GM12878 (cell line): Measurements from ENCODE around the gene GLB1L3. TPM values are rescaled to one million over a fixed set of nuclear protein-coding genes. Genes with fewer than 3 reads are reported as not detected.

Experiments used
- ATAC-seq: fragments of 200-7000 bp; cut with Tn5 transposase; 3 replicates; pipeline ENCODE4 v1.9.1; 2020; ENCODE audit warnings: mild to moderate bottlenecking, moderate library complexity
- BruUV-seq: library from RNA; stranded (reverse); fragments of 400-500 nt; replicated peaks from 2 replicates; lab custom pipeline; 2021; lab: Mats Ljungman, UMichigan
- CTCF ChIA-PET: fragments of 300-600 bp; sonication (Branson Sonifier 250); formaldehyde crosslinking; extraction: SDS; loops from one replicate; lab custom pipeline; 2021; ENCODE audit warnings: inconsistent platforms; lab: Yijun Ruan, JAX
- POLR2A ChIA-PET: fragments of 350-600 bp; formaldehyde crosslinking; extraction: SDS; loops from one replicate; lab custom pipeline; 2021; ENCODE audit warnings: inconsistent platforms; lab: Charles Lee
- RAD21 ChIA-PET: fragments of 300-600 bp; sonication (Branson Sonifier 250); formaldehyde crosslinking; loops from one replicate; lab custom pipeline; 2023; ENCODE audit warnings: antibody characterized with exemption; ENCODE audit not compliant: unreplicated experiment; lab: Charles Lee
- SMC1A ChIA-PET: fragments of 300-600 bp; sonication (Branson Sonifier 250); formaldehyde crosslinking; loops from one replicate; lab custom pipeline; 2023; ENCODE audit not compliant: unreplicated experiment, uncharacterized antibody; lab: Charles Lee
- DNase-seq: peaks from one replicate; pipeline ENCODE4 v3.0.0-alpha.2; 2011; ENCODE audit warnings: low read depth, low spot score
- FAIRE-seq: peaks from 3 replicates; lab custom pipeline; 2011; peaks lifted over from hg19 to GRCh38; lab: Jason Lieb, UNC
- H2AFZ ChIP-seq: 2 replicates; pipeline ENCODE4 v1.6.0; 2011; ENCODE audit warnings: low read depth, low read length, control low read depth; ENCODE audit not compliant: control insufficient read depth
- H3K27ac ChIP-seq: 2 replicates; pipeline ENCODE4 v1.5.1; 2011; ENCODE audit warnings: control low read depth; ENCODE audit not compliant: control insufficient read depth, insufficient read depth
- H3K27me3 ChIP-seq, 2 experiments: replicated peaks in 1 of 2; 2 replicates each; pipeline versions ENCODE4 v1.6.0 to v1.6.1; 2011; ENCODE audit warnings: low read length in 1 of 2; ENCODE audit not compliant: control insufficient read depth in 2 of 2, insufficient read depth in 2 of 2
- H3K36me3 ChIP-seq, 2 experiments: 2 replicates each; pipeline ENCODE4 v1.5.1; 2011; ENCODE audit warnings: low read length in 1 of 2; ENCODE audit not compliant: control insufficient read depth in 2 of 2, insufficient read depth in 2 of 2
- H3K4me1 ChIP-seq: 2 replicates; pipeline ENCODE4 v1.6.1; 2011; ENCODE audit warnings: mild to moderate bottlenecking, low read length, moderate library complexity, mixed read lengths; ENCODE audit not compliant: control insufficient read depth, insufficient read depth
- H3K4me2 ChIP-seq: 2 replicates; pipeline ENCODE4 v1.6.0; 2011; ENCODE audit warnings: control low read depth; ENCODE audit not compliant: control insufficient read depth, insufficient read depth
- H3K4me3 ChIP-seq: fragments of 200-600 bp; sonication (generic); 2 replicates; pipeline ENCODE4 v1.5.1; 2016
- H3K79me2 ChIP-seq: 2 replicates; pipeline ENCODE4 v1.6.0; 2011; ENCODE audit warnings: low read length; ENCODE audit not compliant: control insufficient read depth, insufficient read depth
- H3K9ac ChIP-seq: 2 replicates; pipeline ENCODE4 v1.8.0; 2011; ENCODE audit warnings: low read length, control low read depth, mixed read lengths; ENCODE audit not compliant: control insufficient read depth, insufficient read depth
- H3K9me3 ChIP-seq: replicated peaks from 3 replicates; pipeline ENCODE4 v1.5.1; 2011; ENCODE audit warnings: mild to moderate bottlenecking, low read length; ENCODE audit not compliant: control insufficient read depth, insufficient read depth
- H4K20me1 ChIP-seq: 2 replicates; pipeline ENCODE4 v1.6.0; 2011; ENCODE audit not compliant: control insufficient read depth, insufficient read depth
- BACH1 ChIP-seq: fragments of 450-650 bp; IDR thresholded peaks from 2 replicates; pipeline ENCODE4 v1.6.1; 2017; ENCODE audit warnings: mild to moderate bottlenecking, borderline replicate concordance
- CHD1 ChIP-seq: IDR thresholded peaks from 2 replicates; pipeline ENCODE4 v1.6.1; 2012; ENCODE audit warnings: low read depth, low read length, improper control_type of control experiment
- HSF1 ChIP-seq: fragments of 150-350 bp; IDR thresholded peaks from 2 replicates; pipeline ENCODE4 v1.6.1; 2014; ENCODE audit warnings: mild to moderate bottlenecking, low read depth, low read length
- MXI1 ChIP-seq: fragments of 150-350 bp; IDR thresholded peaks from 2 replicates; pipeline ENCODE4 v1.6.1; 2011; ENCODE audit warnings: low read depth, mild to moderate bottlenecking, inconsistent platforms, low read length, improper control_type of control experiment
- NBN ChIP-seq: fragments of 450-650 bp; IDR thresholded peaks from 2 replicates; pipeline ENCODE4 v1.6.1; 2016
- NR2F1 ChIP-seq: fragments of 450-650 bp; conservative IDR thresholded peaks from 2 replicates; pipeline ENCODE4 v1.6.1; 2017; ENCODE audit warnings: mild to moderate bottlenecking
- RAD21 ChIP-seq: IDR thresholded peaks from 2 replicates; pipeline ENCODE4 v1.6.1; 2011; ENCODE audit warnings: mild to moderate bottlenecking, low read depth, low read length, moderate library complexity; ENCODE audit not compliant: insufficient read depth
- RAD51 ChIP-seq: fragments of 450-650 bp; IDR thresholded peaks from 2 replicates; pipeline ENCODE4 v1.6.1; 2016; ENCODE audit warnings: moderate library complexity, mild to moderate bottlenecking, inconsistent platforms
- RBBP5 ChIP-seq: fragments of 200-600 bp; sonication (generic); conservative IDR thresholded peaks from 2 replicates; pipeline ENCODE4 v1.6.1; 2016
- RELA ChIP-seq: fragments of 450-650 bp; IDR thresholded peaks from 2 replicates; pipeline ENCODE4 v1.8.0; 2014; ENCODE audit warnings: borderline replicate concordance; ENCODE audit not compliant: partially characterized antibody
- SIN3A ChIP-seq: IDR thresholded peaks from 2 replicates; pipeline ENCODE4 v1.6.1; 2012; ENCODE audit warnings: low read depth, low read length, improper control_type of control experiment
- SUPT20H ChIP-seq: IDR thresholded peaks from 2 replicates; pipeline ENCODE4 v1.6.1; 2011; ENCODE audit warnings: low read depth, mild to moderate bottlenecking, low read length, moderate library complexity, borderline replicate concordance; ENCODE audit not compliant: control insufficient read depth
- ZNF217 ChIP-seq: fragments of 450-650 bp; IDR thresholded peaks from 2 replicates; pipeline ENCODE4 v1.6.1; 2017; ENCODE audit warnings: antibody characterized with exemption, mild to moderate bottlenecking
- ZNF274 ChIP-seq: IDR thresholded peaks from one replicate; pipeline ENCODE4 v1.8.0; 2011; ENCODE audit not compliant: insufficient read length, insufficient read depth
- ZNF622 ChIP-seq: fragments of 450-650 bp; IDR thresholded peaks from 2 replicates; pipeline ENCODE4 v1.6.1; 2017; ENCODE audit warnings: mild to moderate bottlenecking, inconsistent platforms
- ZSCAN29 ChIP-seq: fragments of 450-650 bp; IDR thresholded peaks from 2 replicates; pipeline ENCODE4 v1.6.1; 2017; ENCODE audit warnings: mild to moderate bottlenecking, moderate library complexity
- WGBS: methylation state at CpG from one replicate; pipeline ENCODE4 v1.1.6; 2016; ENCODE audit warnings: low lambda C conversion rate; ENCODE audit not compliant: insufficient replicate concordance, insufficient coverage; ENCODE audit errors: missing lambda C conversion rate; 5-methylcytosine and 5-hydroxymethylcytosine counted together
- in situ Hi-C: fragments of 300-500 bp; cut with MboI; formaldehyde crosslinking; loops from 9 replicates; pipeline ENCODE4 v1.14.3; 2018; ENCODE audit warnings: mixed read lengths
- intact Hi-C: fragments of 100-400 bp; cut with micrococcal nuclease; formaldehyde crosslinking; loops from one replicate; pipeline ENCODE4 v1.14.2; 2022; ENCODE audit not compliant: unreplicated experiment
- polyA plus RNA-seq, 11 experiments: library from polyadenylated mRNA; depleted of rRNA in 4 of 11; unstranded in 6 of 11; stranded (reverse) in 5 of 11; fragments of >200 nt; fragmentation: Nextera tagmentation in 4 of 11; fragmentation: Illumina TruSeq in 1 of 11; extraction: Ambion mirVana in 4 of 11; extraction: Trizol in 1 of 11; gene quantifications; 1 replicate in 1 of 11; 2 replicates in 10 of 11; pipeline versions ENCODE4 v1.2.1 to v1.2.3, GENCODE V29; 2011 to 2016; ENCODE audit warnings: inconsistent platforms in 2 of 11, missing spikeins in 2 of 11, low read depth in 1 of 11
- total RNA-seq, 4 experiments: library from RNA; depleted of rRNA in 3 of 4; stranded (reverse); fragments of >200 nt in 3 of 4; fragmentation: Illumina TruSeq in 1 of 4; extraction: Trizol in 1 of 4; gene quantifications; 2 replicates each; pipeline versions ENCODE4 v1.2.1 to v1.2.3, GENCODE V29; 2013 to 2021
- TF ChIP-seq, protein P1 (sequence below): IDR thresholded peaks from 2 replicates; pipeline ENCODE4 v1.6.1; 2012; ENCODE audit warnings: low read length, inconsistent platforms
- TF ChIP-seq, protein P2 (sequence below): IDR thresholded peaks from 2 replicates; pipeline ENCODE4 v1.6.1; 2011; ENCODE audit warnings: low read depth, mild to moderate bottlenecking, low read length, moderate library complexity, borderline replicate concordance; ENCODE audit errors: extremely low read depth

Gene GLB1L3
- total and polyA plus RNA-seq, 10 of the 15 experiments (the other 5 are each of a cell fraction or from before 2014, with no cell fraction given): 0.53 to 2.9 (median 1.9) TPM; not detected in 1

DNA sequence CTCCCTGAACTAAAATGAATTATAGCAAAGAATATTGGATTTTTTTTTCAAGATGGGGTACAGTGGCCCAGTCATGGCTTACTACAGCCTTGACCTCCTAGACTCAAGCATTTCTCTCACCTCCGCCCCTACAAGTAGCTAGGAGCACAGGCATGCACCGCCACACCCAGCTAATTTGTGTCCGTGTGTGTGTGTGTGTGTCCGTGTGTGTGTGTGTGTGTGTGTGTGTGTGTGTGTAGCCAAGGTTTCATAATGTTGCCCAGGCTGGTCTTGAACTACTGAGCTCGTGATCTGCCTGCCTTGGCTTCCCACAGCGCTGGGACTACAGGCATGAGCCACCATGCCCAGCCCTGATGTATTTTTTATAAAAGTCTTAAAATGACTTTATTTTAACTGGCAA, 35.6 kb upstream of the GLB1L3 start:
- in situ Hi-C loops (no loop called here), intact Hi-C loops (no loop called here)
- no peak overlapping the region for H3K4me2 ChIP-seq
- SMC1A ChIA-PET: interaction anchor here (2.6 kb wide), 1 partner anchor 12 kb away, joined by 5 read pairs; no protein-coding TSS in a partner anchor
- no peaks in the 10 kb centered on the region for H4K20me1 ChIP-seq
- no peaks in the 10 kb centered on the region for H3K27me3 ChIP-seq
- H2AFZ ChIP-seq: no peak overlapping the region
- H3K27ac ChIP-seq: no peak overlapping the region
- DNase-seq: no peak
- no peaks in the 10 kb centered on the region for H3K79me2 ChIP-seq
- no peak for ATAC-seq
- no peak for FAIRE-seq
- TF ChIP-seq RAD51: no peak
- no peak for TF ChIP-seq ZNF274
- no peak for TF ChIP-seq CHD1
- TF ChIP-seq RAD21: no peak
- TF ChIP-seq SIN3A: no peak
- TF ChIP-seq NR2F1: no peak
- no peak for TF ChIP-seq HSF1
- no peak for TF ChIP-seq RBBP5
- no peak for TF ChIP-seq BACH1
- no peak for TF ChIP-seq SUPT20H
- TF ChIP-seq, protein P1, sequence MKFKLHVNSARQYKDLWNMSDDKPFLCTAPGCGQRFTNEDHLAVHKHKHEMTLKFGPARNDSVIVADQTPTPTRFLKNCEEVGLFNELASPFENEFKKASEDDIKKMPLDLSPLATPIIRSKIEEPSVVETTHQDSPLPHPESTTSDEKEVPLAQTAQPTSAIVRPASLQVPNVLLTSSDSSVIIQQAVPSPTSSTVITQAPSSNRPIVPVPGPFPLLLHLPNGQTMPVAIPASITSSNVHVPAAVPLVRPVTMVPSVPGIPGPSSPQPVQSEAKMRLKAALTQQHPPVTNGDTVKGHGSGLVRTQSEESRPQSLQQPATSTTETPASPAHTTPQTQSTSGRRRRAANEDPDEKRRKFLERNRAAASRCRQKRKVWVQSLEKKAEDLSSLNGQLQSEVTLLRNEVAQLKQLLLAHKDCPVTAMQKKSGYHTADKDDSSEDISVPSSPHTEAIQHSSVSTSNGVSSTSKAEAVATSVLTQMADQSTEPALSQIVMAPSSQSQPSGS: no peak
- no peak for TF ChIP-seq ZNF217
- TF ChIP-seq ZNF622: no peak
- TF ChIP-seq ZSCAN29: no peak
- no peak for TF ChIP-seq MXI1
- TF ChIP-seq RELA: no peak
- TF ChIP-seq NBN: no peak
- TF ChIP-seq, protein P2, sequence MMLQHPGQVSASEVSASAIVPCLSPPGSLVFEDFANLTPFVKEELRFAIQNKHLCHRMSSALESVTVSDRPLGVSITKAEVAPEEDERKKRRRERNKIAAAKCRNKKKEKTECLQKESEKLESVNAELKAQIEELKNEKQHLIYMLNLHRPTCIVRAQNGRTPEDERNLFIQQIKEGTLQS: no peak
- TF ChIP-seq, all 136 proteins: peak for 0
- RAD21 ChIA-PET: no interaction called here
- Histone ChIP-seq H3K36me3 (peaks cover 6% of the 10 kb centered on the region in 2 experiments; a peak in 3 of 4 replicates), H3K4me1 (no peaks in the 10 kb centered on the region), H3K9me3 (no peaks in the 10 kb centered on the region), H3K4me3 (no peak overlapping the region), H3K9ac (no peak overlapping the region)
- CTCF ChIA-PET: interaction anchor here (1.5 to 1.6 kb wide), 2 partner anchors 11 to 29 kb away, joined by 4 read pairs; no protein-coding TSS in a partner anchor
- no TSS peak for BruUV-seq
- POLR2A ChIA-PET: no interaction called here
- 75% methylated on average over 6 of the region's 6 CpGs for WGBS
